HG02981 (cell line): ENCODE data around the gene PFKFB2.

Experiments
- ATAC-seq: cut with Tn5 transposase; IDR thresholded peaks from one replicate; pipeline ENCODE4 v1.9.1; 2021; ENCODE audit warnings: mild to moderate bottlenecking, moderate library complexity; ENCODE audit not compliant: unreplicated experiment

PFKFB2 gene

GRCh38 chr1:207021876-207022596 is 31.0 kb upstream of the PFKFB2 start:
- no peak for ATAC-seq

- ATAC-seq = no peak
These were observed 29.9 kb upstream of the PFKFB2 start for GRCh38 chr1:207022996-207023679.

GRCh38 chr1:207024202-207025145 is 28.6 kb upstream of the PFKFB2 start:
- no peak for ATAC-seq

- no peak for ATAC-seq
These were observed 27.8 kb upstream of the PFKFB2 start for GRCh38 chr1:207025146-207025880.

GRCh38 chr1:207026104-207026534 is 27.0 kb upstream of the PFKFB2 start:
- ATAC-seq = no peak

- no peak for ATAC-seq
These were observed 25.8 kb upstream of the PFKFB2 start for GRCh38 chr1:207027206-207027777.

- ATAC-seq = no peak
These were observed 25.2 kb upstream of the PFKFB2 start for GRCh38 chr1:207027921-207028320.

- no peak for ATAC-seq
These were observed 24.0 kb upstream of the PFKFB2 start for GRCh38 chr1:207028884-207029650.

- no peak for ATAC-seq
These were observed 23.2 kb upstream of the PFKFB2 start for GRCh38 chr1:207029701-207030521.

- ATAC-seq = no peak
These were observed 22.5 kb upstream of the PFKFB2 start for GRCh38 chr1:207030522-207031009.

- ATAC-seq = no peak
These were observed 22.1 kb upstream of the PFKFB2 start for GRCh38 chr1:207031016-207031415.

GRCh38 chr1:207031632-207032264 is 21.3 kb upstream of the PFKFB2 start:
- ATAC-seq = no peak

- no peak for ATAC-seq
These were observed 20.5 kb upstream of the PFKFB2 start, which contains the start of gene C1orf116 for GRCh38 chr1:207032528-207033017. TSS of gene C1orf116 (minus strand) at chr1:207032756. CDS start at chr1:207027598, 5,158 bp downstream.

- ATAC-seq = no peak
These were observed 19.8 kb upstream of the PFKFB2 start for GRCh38 chr1:207033302-207033701.

- no peak for ATAC-seq
These were observed 18.9 kb upstream of the PFKFB2 start for GRCh38 chr1:207034208-207034607.

GRCh38 chr1:207034998-207035397 is 18.1 kb upstream of the PFKFB2 start:
- no peak for ATAC-seq

- no peak for ATAC-seq
These were observed 17.1 kb upstream of the PFKFB2 start for GRCh38 chr1:207035877-207036551.
